Kidney (tissue), 14 donors: ENCODE measurements around the gene NUP188. TPM values are rescaled to one million over a fixed set of nuclear protein-coding genes. Genes with fewer than 3 reads are reported as not detected.
A peak's percentile ranks its signal among the peaks of the same experiment; 100 is the strongest.

Experiments used
- DNase-seq, 5 donors: peaks; one replicate each; pipeline ENCODE4 v3.0.0-alpha.2; 2013 to 2020
- FAIRE-seq: peaks from 2 replicates; lab custom pipeline; 2012; peaks lifted over from hg19 to GRCh38; lab: Jason Lieb, UNC
- H3K27ac ChIP-seq, 2 donors: one replicate each; pipeline ENCODE4 v1.7.0; 2013; ENCODE audit warnings: low read depth in 2 of 2, low read length in 2 of 2, inconsistent platforms in 1 of 2
- H3K27me3 ChIP-seq: one replicate; pipeline ENCODE4 v1.7.1; 2013; ENCODE audit warnings: low read length, inconsistent platforms; ENCODE audit not compliant: control insufficient read depth, insufficient read depth
- H3K36me3 ChIP-seq, 3 donors: one replicate each; pipeline versions ENCODE4 v1.7.0 to v1.7.1; 2013; ENCODE audit warnings: low read length in 3 of 3, control low read depth in 1 of 3, inconsistent platforms in 1 of 3; ENCODE audit not compliant: insufficient read depth in 3 of 3, control insufficient read depth in 2 of 3
- H3K4me1 ChIP-seq, 3 donors: one replicate each; pipeline versions ENCODE4 v1.7.0 to v1.7.1; 2013; ENCODE audit warnings: low read length in 3 of 3, inconsistent platforms in 1 of 3, low read depth in 1 of 3; ENCODE audit not compliant: control insufficient read depth in 2 of 3, insufficient read depth in 2 of 3
- H3K4me3 ChIP-seq, 3 donors: one replicate each; pipeline versions ENCODE4 v1.7.0 to v1.8.1; 2013; ENCODE audit warnings: low read length in 3 of 3, control low read depth in 1 of 3, inconsistent platforms in 1 of 3
- H3K9ac ChIP-seq, 3 donors: one replicate each; pipeline versions ENCODE4 v1.7.0 to v1.7.1; 2013; ENCODE audit warnings: low read length in 3 of 3, control low read depth in 1 of 3, inconsistent platforms in 1 of 3
- H3K9me3 ChIP-seq, 3 donors: one replicate each; pipeline versions ENCODE4 v1.7.0 to v1.7.1; 2013; ENCODE audit warnings: low read length in 3 of 3, control low read depth in 1 of 3, inconsistent platforms in 1 of 3; ENCODE audit not compliant: control insufficient read depth in 2 of 3, insufficient read depth in 1 of 3
- CTCF ChIP-seq: IDR thresholded peaks from 3 replicates; pipeline ENCODE4 v1.5.1; 2012; ENCODE audit warnings: mild to moderate bottlenecking, moderate library complexity, borderline replicate concordance; ENCODE audit not compliant: insufficient read depth; ENCODE audit errors: extremely low read depth
- intact Hi-C: fragments of 100-400 bp; cut with DNase I; formaldehyde crosslinking; loops from one replicate; pipeline ENCODE4 v1.11.1; 2022
- polyA plus RNA-seq: library from polyadenylated mRNA; stranded (reverse); fragments of 350-450 nt; fragmentation: Illumina TruSeq; extraction: RNeasy Lipid Tissue Mini Kit (QIAGEN cat#74804); gene quantifications from one replicate; pipeline ENCODE4 v1.2.3, GENCODE V29; 2014; ENCODE audit warnings: low read depth, low replicate concordance; ENCODE audit not compliant: insufficient read depth
- total RNA-seq: library from RNA; stranded (reverse); fragmentation: NEBNext Ultra II Directional; extraction: Animal tissue kit (Norgen Biotek cat#: 25700); gene quantifications from one replicate; pipeline ENCODE4 v1.2.1, GENCODE V29; 2021
- donor health status: control.
- donor health status: control.
- donor health status: control.
- donor health status: control.
- donor health status: control.
- donor health status: DM: yes; HTN: yes; CAD: no.
- donor health status: Normal renal cell carcinoma (clear cell type).

NUP188 gene
- total and polyA plus RNA-seq, 2 donors from 2014 or later = 6.4 to 27.9 TPM

DNA sequence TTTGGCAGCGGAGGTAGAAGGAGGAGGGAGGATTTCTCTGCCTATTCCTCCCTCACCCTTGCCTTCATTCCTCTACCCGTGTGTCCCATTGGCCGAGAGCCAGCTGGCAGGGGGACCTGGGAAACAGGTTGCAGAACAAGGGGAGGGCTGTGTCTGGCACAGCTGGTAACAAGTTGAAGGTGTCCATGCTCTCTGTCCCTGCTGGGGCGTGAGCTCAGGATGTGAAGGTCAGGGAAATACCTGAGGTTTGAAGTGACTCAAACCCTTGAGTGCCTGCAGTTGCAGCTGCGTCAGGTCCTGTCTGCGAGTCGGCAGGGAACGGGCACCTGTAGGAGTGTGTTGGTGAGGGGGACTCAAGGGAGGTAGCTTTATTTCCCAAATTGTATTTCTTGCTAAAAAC is 105.1 kb downstream of the NUP188 start:
- no peaks in the 10 kb centered on the region for H3K9me3 ChIP-seq
- H3K4me1 ChIP-seq = peaks cover 0 to 2% (median 0%) of the 10 kb centered on the region in 3 donors
- H3K27ac ChIP-seq = no peak overlapping the region
- no peaks in the 10 kb centered on the region for H3K27me3 ChIP-seq
- FAIRE-seq (no peak), DNase-seq (peak in 3 of 5 donors; percentile 22 to 92 (median 39))
- no peak overlapping the region for H3K4me3 ChIP-seq
- H3K9ac ChIP-seq = no peak overlapping the region
- peaks cover 0 to 21% (median 21%) of the 10 kb centered on the region in 3 donors for H3K36me3 ChIP-seq
- no peak for TF ChIP-seq CTCF
- intact Hi-C loops = no loop called here

- TF ChIP-seq CTCF = no peak
- DNase-seq (no peak), FAIRE-seq (no peak)
- intact Hi-C loops = no loop called here
- no peak overlapping the region for H3K9ac ChIP-seq
- H3K9me3 ChIP-seq = no peaks in the 10 kb centered on the region
- H3K27me3 ChIP-seq = no peaks in the 10 kb centered on the region
- peaks cover 0 to 20% (median 20%) of the 10 kb centered on the region in 3 donors for H3K36me3 ChIP-seq
- peaks cover 0 to 2% (median 0%) of the 10 kb centered on the region in 3 donors for H3K4me1 ChIP-seq
- no peak overlapping the region for H3K27ac ChIP-seq
- H3K4me3 ChIP-seq = no peak overlapping the region
Observed at GRCh38 chr9:129053020-129053419, 105.5 kb downstream of the NUP188 start.

DNA sequence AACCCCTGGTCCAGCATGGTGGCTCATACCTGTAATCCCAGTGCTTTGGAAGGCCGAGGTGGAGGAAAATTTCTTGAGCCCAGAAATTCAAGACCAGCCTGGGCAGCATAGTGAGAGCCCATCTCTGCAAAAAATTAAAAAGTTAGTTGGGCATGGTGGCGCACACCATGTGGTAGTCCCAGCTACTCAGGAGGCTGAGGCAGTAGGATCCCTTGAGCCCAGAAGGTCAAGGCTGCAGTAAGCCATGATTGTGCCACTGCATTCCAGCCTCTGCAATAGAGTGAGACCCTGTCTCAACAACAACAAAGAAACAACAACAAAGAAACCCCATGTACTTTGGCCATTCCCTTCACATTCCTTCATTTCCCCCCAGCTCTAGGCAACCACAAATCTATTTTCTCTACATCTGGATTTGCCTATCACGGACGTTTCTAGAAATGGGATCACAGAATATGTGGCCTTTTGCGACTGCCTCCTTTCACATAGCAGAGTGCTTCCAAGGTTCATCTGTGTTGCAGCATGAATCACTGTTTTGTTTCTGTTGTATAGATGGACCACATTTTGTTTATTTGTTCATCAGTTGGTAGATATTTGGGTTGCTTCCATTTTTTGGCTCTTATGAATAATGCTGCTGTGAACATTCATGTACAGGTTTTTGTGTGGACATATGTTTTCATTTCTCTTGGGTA is 106.8 kb downstream of the NUP188 start:
- TF ChIP-seq CTCF = no peak
- no peaks in the 10 kb centered on the region for H3K27me3 ChIP-seq
- DNase-seq (no peak), FAIRE-seq (no peak)
- H3K9me3 ChIP-seq = no peaks in the 10 kb centered on the region
- intact Hi-C loops = no loop called here
- peaks cover 0 to 2% (median 0%) of the 10 kb centered on the region in 3 donors for H3K4me1 ChIP-seq
- no peak overlapping the region for H3K27ac ChIP-seq
- no peak overlapping the region for H3K4me3 ChIP-seq
- peaks cover 0 to 15% (median 15%) of the 10 kb centered on the region in 3 donors for H3K36me3 ChIP-seq
- H3K9ac ChIP-seq = no peak overlapping the region

Other genes starting within 250 kb of the NUP188 start
- 14.7 TPM for gene PKN3, start 245.2 kb upstream of the NUP188 start, total RNA-seq
- gene PKN3, start 245.2 kb upstream of the NUP188 start, polyA plus RNA-seq = 3.9 TPM
- gene ZDHHC12, start 223.6 kb upstream of the NUP188 start, total RNA-seq = 39.9 TPM
- gene ZDHHC12, start 223.6 kb upstream of the NUP188 start, polyA plus RNA-seq = 54.7 TPM
- gene ZER1, start 175.8 kb upstream of the NUP188 start, total RNA-seq = 43.2 TPM
- gene ZER1, start 175.8 kb upstream of the NUP188 start, polyA plus RNA-seq = 31.1 TPM
- 29.0 TPM for gene TBC1D13, start 160.4 kb upstream of the NUP188 start, total RNA-seq
- 38.5 TPM for gene TBC1D13, start 160.4 kb upstream of the NUP188 start, polyA plus RNA-seq
- gene ENDOG, start 129.2 kb upstream of the NUP188 start, total RNA-seq = 20.6 TPM
- gene ENDOG, start 129.2 kb upstream of the NUP188 start, polyA plus RNA-seq = 59.9 TPM
- gene SPOUT1, start 117.9 kb upstream of the NUP188 start, total RNA-seq = 42.0 TPM
- gene SPOUT1, start 117.9 kb upstream of the NUP188 start, polyA plus RNA-seq = 56.8 TPM
- 5.1 TPM for gene KYAT1, start 65.7 kb upstream of the NUP188 start, total RNA-seq
- gene KYAT1, start 65.7 kb upstream of the NUP188 start, polyA plus RNA-seq = 17.0 TPM
- gene LRRC8A, start 65.6 kb upstream of the NUP188 start, total RNA-seq = 37.4 TPM
- 18.5 TPM for gene LRRC8A, start 65.6 kb upstream of the NUP188 start, polyA plus RNA-seq
- 59.0 TPM for gene PHYHD1, start 26.7 kb upstream of the NUP188 start, total RNA-seq
- gene PHYHD1, start 26.7 kb upstream of the NUP188 start, polyA plus RNA-seq = 122 TPM
- 13.9 TPM for gene DOLK, start 96 bp upstream of the NUP188 start, total RNA-seq
- 17.0 TPM for gene DOLK, start 96 bp upstream of the NUP188 start, polyA plus RNA-seq
- gene SH3GLB2, start 80.6 kb downstream of the NUP188 start, total RNA-seq = 128 TPM
- gene SH3GLB2, start 80.6 kb downstream of the NUP188 start, polyA plus RNA-seq = 118 TPM
- 29.9 TPM for gene MIGA2, start 88.9 kb downstream of the NUP188 start, total RNA-seq
- 26.1 TPM for gene MIGA2, start 88.9 kb downstream of the NUP188 start, polyA plus RNA-seq
- gene DOLPP1, start 133.4 kb downstream of the NUP188 start, total RNA-seq = 9.1 TPM
- gene DOLPP1, start 133.4 kb downstream of the NUP188 start, polyA plus RNA-seq = 12.1 TPM
- gene CRAT, start 163.1 kb downstream of the NUP188 start, total RNA-seq = 32.3 TPM
- gene CRAT, start 163.1 kb downstream of the NUP188 start, polyA plus RNA-seq = 76.8 TPM
- 164 TPM for gene PTPA, start 163.7 kb downstream of the NUP188 start, total RNA-seq
- 161 TPM for gene PTPA, start 163.7 kb downstream of the NUP188 start, polyA plus RNA-seq
- 46.9 TPM for gene IER5L, start 230.6 kb downstream of the NUP188 start, total RNA-seq
- 18.0 TPM for gene IER5L, start 230.6 kb downstream of the NUP188 start, polyA plus RNA-seq